Neuron (in vitro differentiated cells): ENCODE measurements around the gene ADK.
A peak's percentile ranks its signal among the peaks of the same experiment; 100 is the strongest.
"Not testable (repeated sequence)": the region's sequence is repeated elsewhere in the genome, so short reads cannot be mapped to it uniquely, and the experiment has no call there.

Experiments
- H2AFZ ChIP-seq: one replicate; pipeline ENCODE4 v1.6.1; 2013; ENCODE audit warnings: low read depth, mild to moderate bottlenecking, inconsistent platforms, low read length, moderate library complexity
- H3K27me3 ChIP-seq: one replicate; pipeline ENCODE4 v1.6.1; 2013; ENCODE audit warnings: low read length; ENCODE audit not compliant: insufficient read depth
- H3K36me3 ChIP-seq: one replicate; pipeline ENCODE4 v1.6.1; 2013; ENCODE audit warnings: low read length; ENCODE audit not compliant: insufficient read depth
- H3K4me1 ChIP-seq: one replicate; pipeline ENCODE4 v1.6.1; 2013; ENCODE audit warnings: low read length; ENCODE audit not compliant: insufficient read depth
- H3K4me3 ChIP-seq: 2 replicates; pipeline ENCODE4 v1.5.1; 2013; ENCODE audit warnings: mild to moderate bottlenecking, low read length, moderate library complexity
- H3K9me3 ChIP-seq: one replicate; pipeline ENCODE4 v1.6.1; 2013; ENCODE audit warnings: low read length

The ADK gene

GRCh38 chr10:74121368-74121767 is 29.7 kb upstream of the ADK start:
- Histone ChIP-seq H3K4me1 (no peaks in the 10 kb centered on the region), H2AFZ (no peak overlapping the region), H3K9me3 (no peaks in the 10 kb centered on the region), H3K4me3 (no peak overlapping the region), H3K27me3 (no peaks in the 10 kb centered on the region), H3K36me3 (peaks cover 90% of the 10 kb centered on the region)

- Histone ChIP-seq H3K4me3 (no peak overlapping the region), H3K36me3 (peaks cover 93% of the 10 kb centered on the region), H2AFZ (no peak overlapping the region), H3K27me3 (no peaks in the 10 kb centered on the region), H3K4me1 (no peaks in the 10 kb centered on the region), H3K9me3 (no peaks in the 10 kb centered on the region)
Observed at GRCh38 chr10:74122060-74122459, 29.0 kb upstream of the ADK start.

- peaks cover 84% of the 10 kb centered on the region for H3K36me3 ChIP-seq
- no peaks in the 10 kb centered on the region for H3K4me1 ChIP-seq
- no peak overlapping the region for H3K4me3 ChIP-seq
- no peaks in the 10 kb centered on the region for H3K9me3 ChIP-seq
- no peaks in the 10 kb centered on the region for H3K27me3 ChIP-seq
- H2AFZ ChIP-seq, result no peak overlapping the region
Observed at GRCh38 chr10:74123081-74123480, 27.9 kb upstream of the ADK start.

GRCh38 chr10:74133923-74134820 is 16.8 kb upstream of the ADK start:
- Histone ChIP-seq H3K36me3 (peaks cover 80% of the 10 kb centered on the region), H3K27me3 (no peaks in the 10 kb centered on the region), H3K4me1 (no peaks in the 10 kb centered on the region), H3K4me3 (no peak overlapping the region), H2AFZ (no peak overlapping the region), H3K9me3 (peaks cover 2% of the 10 kb centered on the region)

GRCh38 chr10:74135452-74135851 is 15.6 kb upstream of the ADK start:
- H3K36me3 ChIP-seq, result peaks cover 72% of the 10 kb centered on the region
- H3K9me3 ChIP-seq, result peaks cover 6% of the 10 kb centered on the region
- H3K4me1 ChIP-seq, result no peaks in the 10 kb centered on the region
- no peak overlapping the region for H2AFZ ChIP-seq
- H3K27me3 ChIP-seq, result no peaks in the 10 kb centered on the region
- H3K4me3 ChIP-seq, result no peak overlapping the region

GRCh38 chr10:74137992-74138391 is 13.0 kb upstream of the ADK start:
- Histone ChIP-seq H2AFZ (no peak overlapping the region), H3K36me3 (peaks cover 66% of the 10 kb centered on the region), H3K27me3 (no peaks in the 10 kb centered on the region), H3K9me3 (peaks cover 6% of the 10 kb centered on the region), H3K4me1 (no peaks in the 10 kb centered on the region), H3K4me3 (no peak overlapping the region)

- H3K27me3 ChIP-seq, H2AFZ ChIP-seq, H3K4me1 ChIP-seq, H3K9me3 ChIP-seq, H3K4me3 ChIP-seq: not testable (repeated sequence)
- H3K36me3 ChIP-seq, result peaks cover 60% of the 10 kb centered on the region
Observed at GRCh38 chr10:74138596-74138995, 12.4 kb upstream of the ADK start.

GRCh38 chr10:74139981-74140380 is 11.0 kb upstream of the ADK start:
- Histone ChIP-seq H2AFZ (no peak overlapping the region), H3K9me3 (peaks cover 6% of the 10 kb centered on the region), H3K4me1 (no peaks in the 10 kb centered on the region), H3K4me3 (no peak overlapping the region), H3K36me3 (peaks cover 49% of the 10 kb centered on the region), H3K27me3 (no peaks in the 10 kb centered on the region)

- Histone ChIP-seq H3K4me1 (no peaks in the 10 kb centered on the region), H3K36me3 (peaks cover 49% of the 10 kb centered on the region), H2AFZ (no peak overlapping the region), H3K27me3 (no peaks in the 10 kb centered on the region), H3K4me3 (no peak overlapping the region), H3K9me3 (peaks cover 6% of the 10 kb centered on the region)
Observed at GRCh38 chr10:74140553-74140952, 10.5 kb upstream of the ADK start.

- H3K4me3 ChIP-seq, result no peak overlapping the region
- H3K27me3 ChIP-seq, result no peaks in the 10 kb centered on the region
- H3K36me3 ChIP-seq, result peaks cover 27% of the 10 kb centered on the region
- peaks cover under 1% of the 10 kb centered on the region for H3K9me3 ChIP-seq
- no peak overlapping the region for H2AFZ ChIP-seq
- H3K4me1 ChIP-seq, result peaks cover 8% of the 10 kb centered on the region
Observed at GRCh38 chr10:74145133-74145532, 5.9 kb upstream of the ADK start.

GRCh38 chr10:74146980-74147379 is 4.0 kb upstream of the ADK start:
- H2AFZ ChIP-seq, H3K27me3 ChIP-seq, H3K9me3 ChIP-seq, H3K4me3 ChIP-seq: not testable (repeated sequence)
- Histone ChIP-seq H3K36me3 (peaks cover 22% of the 10 kb centered on the region), H3K4me1 (peaks cover 11% of the 10 kb centered on the region)

GRCh38 chr10:74150204-74150989 is 624 bp upstream of the ADK start, which contains the start of gene AP3M1:
AP3M1 (minus strand) TSS chr10:74150828; CDS start chr10:74138379, 12,449 bp downstream.
- H3K36me3 ChIP-seq, result peaks cover 15% of the 10 kb centered on the region
- H2AFZ ChIP-seq, result peak within 1 kb of the TSS; percentile 41

More at GRCh38 chr10:74150204-74150989, 624 bp upstream of the ADK start, which contains the start of gene AP3M1:
- Histone ChIP-seq H3K4me1 (peaks cover 24% of the 10 kb centered on the region), H3K9me3 (no peaks in the 10 kb centered on the region), H3K27me3 (no peaks in the 10 kb centered on the region), H3K4me3 (peak within 1 kb of the TSS; percentile 78)
